ENCODE results near the gene LNPK. TPM values are rescaled to one million over a fixed set of nuclear protein-coding genes. Genes with fewer than 3 reads are reported as not detected.

Gene LNPK
- total RNA-seq, 1 donor from 2014 or later = 28.7 TPM

GRCh38 chr2:176025932-176026331 is 23.9 kb upstream of the LNPK start:
- Histone ChIP-seq H3K4me3 (no peak overlapping the region), H3K36me3 (no peaks in the 10 kb centered on the region), H3K4me1 (no peaks in the 10 kb centered on the region), H3K27me3 (peaks cover 19% of the 10 kb centered on the region), H3K27ac (no peak overlapping the region), H3K9me3 (no peaks in the 10 kb centered on the region)
- no peak for ATAC-seq
- DNase-seq = no peak
- no peak for TF ChIP-seq CTCF (IDR thresholded peaks at IDR 0.05)
- intact Hi-C loops (cut with DNase I) = no loop called here

GRCh38 chr2:176024083-176024482 is 22.0 kb upstream of the LNPK start:
- H3K27ac ChIP-seq = no peak overlapping the region
- no peaks in the 10 kb centered on the region for H3K4me1 ChIP-seq
- DNase-seq = no peak
- intact Hi-C loops (cut with DNase I) = no loop called here
- no peak for TF ChIP-seq CTCF (IDR thresholded peaks at IDR 0.05)
- no peaks in the 10 kb centered on the region for H3K9me3 ChIP-seq
- H3K36me3 ChIP-seq = no peaks in the 10 kb centered on the region
- H3K27me3 ChIP-seq = peaks cover 21% of the 10 kb centered on the region
- no peak for ATAC-seq
- no peak overlapping the region for H3K4me3 ChIP-seq

GRCh38 chr2:176022048-176022447 is 20.0 kb upstream of the LNPK start:
- ATAC-seq = no peak
- intact Hi-C loops (cut with DNase I) = no loop called here
- Histone ChIP-seq H3K27me3 (peaks cover 18% of the 10 kb centered on the region), H3K27ac (no peak overlapping the region), H3K4me1 (no peaks in the 10 kb centered on the region), H3K4me3 (no peak overlapping the region), H3K9me3 (no peaks in the 10 kb centered on the region), H3K36me3 (no peaks in the 10 kb centered on the region)
- no peak for TF ChIP-seq CTCF (IDR thresholded peaks at IDR 0.05)
- DNase-seq = no peak

GRCh38 chr2:176020400-176020799 is 18.3 kb upstream of the LNPK start:
- no peaks in the 10 kb centered on the region for H3K36me3 ChIP-seq
- no peak overlapping the region for H3K27ac ChIP-seq
- ATAC-seq (no peak), DNase-seq (no peak)
- peaks cover 18% of the 10 kb centered on the region for H3K27me3 ChIP-seq
- intact Hi-C loops (cut with DNase I) = no loop called here
- H3K4me1 ChIP-seq = no peaks in the 10 kb centered on the region
- TF ChIP-seq CTCF (IDR thresholded peaks at IDR 0.05) = no peak
- no peaks in the 10 kb centered on the region for H3K9me3 ChIP-seq
- no peak overlapping the region for H3K4me3 ChIP-seq

- intact Hi-C loops (cut with DNase I) = no loop called here
- DNase-seq (no peak), ATAC-seq (no peak)
- TF ChIP-seq CTCF (IDR thresholded peaks at IDR 0.05) = no peak
- Histone ChIP-seq H3K4me3 (no peak overlapping the region), H3K9me3 (no peaks in the 10 kb centered on the region), H3K36me3 (no peaks in the 10 kb centered on the region), H3K4me1 (no peaks in the 10 kb centered on the region), H3K27ac (no peak overlapping the region), H3K27me3 (peaks cover 10% of the 10 kb centered on the region)
These were observed 16.6 kb upstream of the LNPK start for GRCh38 chr2:176018708-176019107.

GRCh38 chr2:176009445-176009844 is 7.4 kb upstream of the LNPK start:
- Histone ChIP-seq H3K4me3 (no peak overlapping the region), H3K4me1 (no peaks in the 10 kb centered on the region), H3K36me3 (no peaks in the 10 kb centered on the region), H3K27ac (no peak overlapping the region), H3K27me3 (no peaks in the 10 kb centered on the region), H3K9me3 (no peaks in the 10 kb centered on the region)
- ATAC-seq (no peak), DNase-seq (no peak)
- intact Hi-C loops (cut with DNase I) = no loop called here
- no peak for TF ChIP-seq CTCF (IDR thresholded peaks at IDR 0.05)

Data from upper lobe of right lung (tissue), 1 donor.